GM23338 (cell line): Measurements from ENCODE around the gene DST. TPM values are rescaled to one million over a fixed set of nuclear protein-coding genes. Genes with fewer than 3 reads are reported as not detected.

Experiments
- ATAC-seq: fragments of 200-7000 bp; cut with Tn5 transposase; 3 replicates; pipeline ENCODE4 v1.9.1; 2020
- DNase-seq: peaks from one replicate; pipeline ENCODE4 v3.0.0-alpha.2; 2015; ENCODE audit warnings: low spot score
- H2AFZ ChIP-seq: fragments of 200-600 bp; sonication (generic); 2 replicates; pipeline ENCODE4 v1.8.0; 2016; ENCODE audit warnings: antibody characterized with exemption, mild to moderate bottlenecking, moderate library complexity
- H3F3A ChIP-seq: fragments of 200-600 bp; sonication (generic); replicated peaks from 2 replicates; pipeline ENCODE4 v1.8.0; 2017; ENCODE audit warnings: antibody characterized with exemption, mixed run types, low read depth
- H3K27ac ChIP-seq: fragments of 200-600 bp; sonication (generic); 2 replicates; pipeline ENCODE4 v1.6.1; 2016; ENCODE audit warnings: low read depth
- H3K27me3 ChIP-seq: fragments of 200-600 bp; sonication (generic); 2 replicates; pipeline ENCODE4 v1.8.0; 2016; ENCODE audit warnings: mild to moderate bottlenecking, mixed run types, moderate library complexity; ENCODE audit not compliant: insufficient read depth
- H3K36me3 ChIP-seq: fragments of 200-600 bp; sonication (generic); 2 replicates; pipeline ENCODE4 v1.8.0; 2016; ENCODE audit warnings: mild to moderate bottlenecking; ENCODE audit not compliant: insufficient read depth
- H3K4me1 ChIP-seq: fragments of 200-600 bp; sonication (generic); 2 replicates; pipeline ENCODE4 v1.8.0; 2016; ENCODE audit warnings: mild to moderate bottlenecking, moderate library complexity; ENCODE audit not compliant: insufficient read depth
- H3K4me2 ChIP-seq: fragments of 200-600 bp; sonication (generic); 2 replicates; pipeline ENCODE4 v1.7.1; 2017; ENCODE audit warnings: mixed run types
- H3K4me3 ChIP-seq: fragments of 200-600 bp; sonication (generic); 2 replicates; pipeline ENCODE4 v1.6.1; 2016; ENCODE audit warnings: mixed run types
- H3K79me2 ChIP-seq: fragments of 200-600 bp; sonication (generic); replicated peaks from 2 replicates; pipeline ENCODE4 v1.8.0; 2017; ENCODE audit warnings: mild to moderate bottlenecking; ENCODE audit not compliant: insufficient read depth
- H3K9me2 ChIP-seq: fragments of 200-600 bp; sonication (generic); 2 replicates; pipeline ENCODE4 v1.8.0; 2017; ENCODE audit not compliant: insufficient read depth
- H4K20me1 ChIP-seq: fragments of 200-600 bp; sonication (generic); replicated peaks from 2 replicates; pipeline ENCODE4 v1.8.0; 2017; ENCODE audit warnings: mild to moderate bottlenecking; ENCODE audit not compliant: insufficient read depth
- H3K27ac Mint-ChIP-seq: 2 replicates; pipeline ENCODE4 v1.8.0; 2020; ENCODE audit warnings: inconsistent platforms, mild to moderate bottlenecking, moderate library complexity, mixed read lengths
- H3K27me3 Mint-ChIP-seq: 3 replicates; pipeline ENCODE4 v1.8.0; 2022; ENCODE audit warnings: low read depth, mild to moderate bottlenecking, moderate library complexity, mixed read lengths, inconsistent platforms; ENCODE audit not compliant: insufficient read depth, poor library complexity
- H3K36me3 Mint-ChIP-seq: 3 replicates; pipeline ENCODE4 v1.8.0; 2021; ENCODE audit warnings: low read depth, mild to moderate bottlenecking, inconsistent platforms, moderate library complexity, mixed read lengths
- H3K4me1 Mint-ChIP-seq: 3 replicates; pipeline ENCODE4 v1.8.0; 2020; ENCODE audit warnings: mild to moderate bottlenecking, inconsistent platforms, mixed read lengths
- H3K4me3 Mint-ChIP-seq: 3 replicates; pipeline ENCODE4 v1.8.0; 2021; ENCODE audit warnings: moderate library complexity, mild to moderate bottlenecking, inconsistent platforms, mixed read lengths
- H3K9me3 Mint-ChIP-seq: 3 replicates; pipeline ENCODE4 v1.8.0; 2020; ENCODE audit warnings: moderate library complexity, mild to moderate bottlenecking, inconsistent platforms, mixed read lengths
- EZH2phosphoT487 ChIP-seq: fragments of 200-600 bp; sonication (generic); IDR thresholded peaks from one replicate; pipeline ENCODE4 v1.8.1; 2018; ENCODE audit warnings: antibody characterized with exemption; ENCODE audit not compliant: unreplicated experiment
- ZNF331 ChIP-seq: fragments of 250-450 bp; sonication (Bioruptor Pico); IDR thresholded peaks from 2 replicates; pipeline ENCODE4 v1.5.0; 2020; ENCODE audit warnings: low read depth, mild to moderate bottlenecking, moderate library complexity
- polyA plus RNA-seq: library from polyadenylated mRNA; unstranded; fragments of >200 nt; fragmentation: Nextera tagmentation; extraction: Ambion mirVana; gene quantifications from 2 replicates; pipeline ENCODE4 v1.2.1, GENCODE V29; 2016
- total RNA-seq: library from RNA; depleted of rRNA; stranded (reverse); fragments of >200 nt; shearing (Covaris generic); gene quantifications from 2 replicates; pipeline ENCODE4 v1.2.3, GENCODE V29; 2014
- TF ChIP-seq, protein P1 (sequence below), 2 experiments: fragments of 200-600 bp in 1 of 2; sonication (generic) in 1 of 2; conservative IDR thresholded peaks; 2 replicates each; pipeline versions ENCODE4 v1.5.1 to v1.6.1; 2016 to 2017; ENCODE audit warnings: antibody characterized with exemption in 2 of 2, low read depth in 2 of 2, mild to moderate bottlenecking in 2 of 2, moderate library complexity in 1 of 2
- TF ChIP-seq, protein P2 (sequence below): IDR thresholded peaks from 2 replicates; pipeline ENCODE4 v1.6.1; 2016; ENCODE audit warnings: antibody characterized with exemption
- TF ChIP-seq, protein P3 (sequence below): fragments of 250-450 bp; sonication (Bioruptor Pico); IDR thresholded peaks from 2 replicates; pipeline ENCODE4 v1.5.0; 2020; ENCODE audit warnings: mild to moderate bottlenecking, moderate library complexity

The DST gene
- total and polyA plus RNA-seq, 2 experiments from 2014 or later: 88.7 to 188 TPM

DNA sequence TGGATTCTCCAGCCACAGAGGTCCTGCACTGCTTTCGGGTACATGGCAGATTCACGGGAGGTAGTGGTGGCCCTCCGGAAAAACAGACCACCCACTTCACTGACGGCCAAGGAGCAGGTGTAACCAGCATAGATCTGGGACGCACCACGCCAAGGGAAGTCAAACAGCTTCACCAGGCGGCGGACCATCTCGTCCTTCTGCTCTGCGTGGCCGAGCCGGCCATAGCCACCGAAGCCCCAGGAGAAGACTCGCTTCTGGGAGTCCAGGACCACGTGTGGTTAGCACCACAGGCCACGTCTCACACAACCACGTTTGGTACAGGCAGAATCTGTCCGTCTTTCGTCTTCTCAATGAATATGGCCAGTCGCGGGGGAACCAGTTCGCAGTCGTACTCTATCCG lies 210.5 kb downstream of the DST start:
- H3K4me2 ChIP-seq: no peak overlapping the region
- no peaks in the 10 kb centered on the region for H3F3A ChIP-seq
- H3K9me2 ChIP-seq: peaks cover 5% of the 10 kb centered on the region; the same call in 1 of the 2 replicates
- Mint-ChIP-seq H3K9me3 (peaks cover 15% of the 10 kb centered on the region), H3K4me3 (no peak overlapping the region), H3K27ac (no peak overlapping the region), H3K27me3 (peaks cover 7% of the 10 kb centered on the region), H3K36me3 (peaks cover 5% of the 10 kb centered on the region; the same call in 2 of the 3 replicates), H3K4me1 (no peaks in the 10 kb centered on the region)
- no peak overlapping the region for H3K4me3 ChIP-seq
- H3K4me1 ChIP-seq: no peaks in the 10 kb centered on the region
- no peaks in the 10 kb centered on the region for H3K36me3 ChIP-seq
- ATAC-seq: no peak
- H2AFZ ChIP-seq: no peak overlapping the region
- no peaks in the 10 kb centered on the region for H4K20me1 ChIP-seq
- H3K79me2 ChIP-seq: no peaks in the 10 kb centered on the region
- TF ChIP-seq, protein P1, sequence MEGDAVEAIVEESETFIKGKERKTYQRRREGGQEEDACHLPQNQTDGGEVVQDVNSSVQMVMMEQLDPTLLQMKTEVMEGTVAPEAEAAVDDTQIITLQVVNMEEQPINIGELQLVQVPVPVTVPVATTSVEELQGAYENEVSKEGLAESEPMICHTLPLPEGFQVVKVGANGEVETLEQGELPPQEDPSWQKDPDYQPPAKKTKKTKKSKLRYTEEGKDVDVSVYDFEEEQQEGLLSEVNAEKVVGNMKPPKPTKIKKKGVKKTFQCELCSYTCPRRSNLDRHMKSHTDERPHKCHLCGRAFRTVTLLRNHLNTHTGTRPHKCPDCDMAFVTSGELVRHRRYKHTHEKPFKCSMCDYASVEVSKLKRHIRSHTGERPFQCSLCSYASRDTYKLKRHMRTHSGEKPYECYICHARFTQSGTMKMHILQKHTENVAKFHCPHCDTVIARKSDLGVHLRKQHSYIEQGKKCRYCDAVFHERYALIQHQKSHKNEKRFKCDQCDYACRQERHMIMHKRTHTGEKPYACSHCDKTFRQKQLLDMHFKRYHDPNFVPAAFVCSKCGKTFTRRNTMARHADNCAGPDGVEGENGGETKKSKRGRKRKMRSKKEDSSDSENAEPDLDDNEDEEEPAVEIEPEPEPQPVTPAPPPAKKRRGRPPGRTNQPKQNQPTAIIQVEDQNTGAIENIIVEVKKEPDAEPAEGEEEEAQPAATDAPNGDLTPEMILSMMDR (conservative IDR thresholded peaks at IDR 0.05; ENCODE audit: low read depth in 2 of 2): no peak
- TF ChIP-seq, protein P2, sequence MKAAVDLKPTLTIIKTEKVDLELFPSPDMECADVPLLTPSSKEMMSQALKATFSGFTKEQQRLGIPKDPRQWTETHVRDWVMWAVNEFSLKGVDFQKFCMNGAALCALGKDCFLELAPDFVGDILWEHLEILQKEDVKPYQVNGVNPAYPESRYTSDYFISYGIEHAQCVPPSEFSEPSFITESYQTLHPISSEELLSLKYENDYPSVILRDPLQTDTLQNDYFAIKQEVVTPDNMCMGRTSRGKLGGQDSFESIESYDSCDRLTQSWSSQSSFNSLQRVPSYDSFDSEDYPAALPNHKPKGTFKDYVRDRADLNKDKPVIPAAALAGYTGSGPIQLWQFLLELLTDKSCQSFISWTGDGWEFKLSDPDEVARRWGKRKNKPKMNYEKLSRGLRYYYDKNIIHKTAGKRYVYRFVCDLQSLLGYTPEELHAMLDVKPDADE: no peak
- TF ChIP-seq EZH2phosphoT487: no peak
- TF ChIP-seq, protein P3, sequence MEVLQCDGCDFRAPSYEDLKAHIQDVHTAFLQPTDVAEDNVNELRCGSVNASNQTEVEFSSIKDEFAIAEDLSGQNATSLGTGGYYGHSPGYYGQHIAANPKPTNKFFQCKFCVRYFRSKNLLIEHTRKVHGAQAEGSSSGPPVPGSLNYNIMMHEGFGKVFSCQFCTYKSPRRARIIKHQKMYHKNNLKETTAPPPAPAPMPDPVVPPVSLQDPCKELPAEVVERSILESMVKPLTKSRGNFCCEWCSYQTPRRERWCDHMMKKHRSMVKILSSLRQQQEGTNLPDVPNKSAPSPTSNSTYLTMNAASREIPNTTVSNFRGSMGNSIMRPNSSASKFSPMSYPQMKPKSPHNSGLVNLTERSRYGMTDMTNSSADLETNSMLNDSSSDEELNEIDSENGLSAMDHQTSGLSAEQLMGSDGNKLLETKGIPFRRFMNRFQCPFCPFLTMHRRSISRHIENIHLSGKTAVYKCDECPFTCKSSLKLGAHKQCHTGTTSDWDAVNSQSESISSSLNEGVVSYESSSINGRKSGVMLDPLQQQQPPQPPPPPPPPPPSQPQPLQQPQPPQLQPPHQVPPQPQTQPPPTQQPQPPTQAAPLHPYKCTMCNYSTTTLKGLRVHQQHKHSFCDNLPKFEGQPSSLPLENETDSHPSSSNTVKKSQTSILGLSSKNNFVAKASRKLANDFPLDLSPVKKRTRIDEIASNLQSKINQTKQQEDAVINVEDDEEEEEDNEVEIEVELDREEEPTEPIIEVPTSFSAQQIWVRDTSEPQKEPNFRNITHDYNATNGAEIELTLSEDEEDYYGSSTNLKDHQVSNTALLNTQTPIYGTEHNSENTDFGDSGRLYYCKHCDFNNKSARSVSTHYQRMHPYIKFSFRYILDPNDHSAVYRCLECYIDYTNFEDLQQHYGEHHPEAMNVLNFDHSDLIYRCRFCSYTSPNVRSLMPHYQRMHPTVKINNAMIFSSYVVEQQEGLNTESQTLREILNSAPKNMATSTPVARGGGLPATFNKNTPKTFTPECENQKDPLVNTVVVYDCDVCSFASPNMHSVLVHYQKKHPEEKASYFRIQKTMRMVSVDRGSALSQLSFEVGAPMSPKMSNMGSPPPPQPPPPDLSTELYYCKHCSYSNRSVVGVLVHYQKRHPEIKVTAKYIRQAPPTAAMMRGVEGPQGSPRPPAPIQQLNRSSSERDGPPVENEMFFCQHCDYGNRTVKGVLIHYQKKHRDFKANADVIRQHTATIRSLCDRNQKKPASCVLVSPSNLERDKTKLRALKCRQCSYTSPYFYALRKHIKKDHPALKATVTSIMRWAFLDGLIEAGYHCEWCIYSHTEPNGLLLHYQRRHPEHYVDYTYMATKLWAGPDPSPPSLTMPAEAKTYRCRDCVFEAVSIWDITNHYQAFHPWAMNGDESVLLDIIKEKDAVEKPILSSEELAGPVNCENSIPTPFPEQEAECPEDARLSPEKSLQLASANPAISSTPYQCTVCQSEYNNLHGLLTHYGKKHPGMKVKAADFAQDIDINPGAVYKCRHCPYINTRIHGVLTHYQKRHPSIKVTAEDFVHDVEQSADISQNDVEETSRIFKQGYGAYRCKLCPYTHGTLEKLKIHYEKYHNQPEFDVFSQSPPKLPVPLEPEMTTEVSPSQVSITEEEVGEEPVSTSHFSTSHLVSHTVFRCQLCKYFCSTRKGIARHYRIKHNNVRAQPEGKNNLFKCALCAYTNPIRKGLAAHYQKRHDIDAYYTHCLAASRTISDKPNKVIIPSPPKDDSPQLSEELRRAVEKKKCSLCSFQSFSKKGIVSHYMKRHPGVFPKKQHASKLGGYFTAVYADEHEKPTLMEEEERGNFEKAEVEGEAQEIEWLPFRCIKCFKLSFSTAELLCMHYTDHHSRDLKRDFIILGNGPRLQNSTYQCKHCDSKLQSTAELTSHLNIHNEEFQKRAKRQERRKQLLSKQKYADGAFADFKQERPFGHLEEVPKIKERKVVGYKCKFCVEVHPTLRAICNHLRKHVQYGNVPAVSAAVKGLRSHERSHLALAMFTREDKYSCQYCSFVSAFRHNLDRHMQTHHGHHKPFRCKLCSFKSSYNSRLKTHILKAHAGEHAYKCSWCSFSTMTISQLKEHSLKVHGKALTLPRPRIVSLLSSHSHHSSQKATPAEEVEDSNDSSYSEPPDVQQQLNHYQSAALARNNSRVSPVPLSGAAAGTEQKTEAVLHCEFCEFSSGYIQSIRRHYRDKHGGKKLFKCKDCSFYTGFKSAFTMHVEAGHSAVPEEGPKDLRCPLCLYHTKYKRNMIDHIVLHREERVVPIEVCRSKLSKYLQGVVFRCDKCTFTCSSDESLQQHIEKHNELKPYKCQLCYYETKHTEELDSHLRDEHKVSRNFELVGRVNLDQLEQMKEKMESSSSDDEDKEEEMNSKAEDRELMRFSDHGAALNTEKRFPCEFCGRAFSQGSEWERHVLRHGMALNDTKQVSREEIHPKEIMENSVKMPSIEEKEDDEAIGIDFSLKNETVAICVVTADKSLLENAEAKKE (CRISPR knock-in tag): no peak
- TF ChIP-seq ZNF331 (CRISPR knock-in tag): no peak
- no peak for DNase-seq
- H3K27ac ChIP-seq: no peak overlapping the region
- H3K27me3 ChIP-seq: no peaks in the 10 kb centered on the region
